ENCODE measurements around the gene F7. TPM values are rescaled to one million over a fixed set of nuclear protein-coding genes. Genes with fewer than 3 reads are reported as not detected.

Gene F7
- total and polyA plus RNA-seq, 12 donors: 0.04 to 0.45 (median 0.20) TPM; not detected in 7

GRCh38 chr13:113115363-113116205, 10.0 kb downstream of the F7 start:
- TF ChIP-seq CTCF (IDR thresholded peaks at IDR 0.05): no peak
- no peak for ATAC-seq
- intact Hi-C loops (cut with DNase I): no loop called here
- no peaks in the 10 kb centered on the region for H3K9me3 ChIP-seq
- peaks cover 5 to 6% (median 6%) of the 10 kb centered on the region in 7 donors for H3K27me3 ChIP-seq
- H3K4me1 ChIP-seq: peaks cover under 1 to 5% (median 4%) of the 10 kb centered on the region in 9 donors
- no peak overlapping the region for H3K27ac ChIP-seq
- H3K36me3 ChIP-seq: no peaks in the 10 kb centered on the region
- DNase-seq: no peak
- 81 to 83% methylated on average over 21 of the region's 21 CpGs for WGBS, 2 donors
- no peak overlapping the region for H3K4me3 ChIP-seq

DNA sequence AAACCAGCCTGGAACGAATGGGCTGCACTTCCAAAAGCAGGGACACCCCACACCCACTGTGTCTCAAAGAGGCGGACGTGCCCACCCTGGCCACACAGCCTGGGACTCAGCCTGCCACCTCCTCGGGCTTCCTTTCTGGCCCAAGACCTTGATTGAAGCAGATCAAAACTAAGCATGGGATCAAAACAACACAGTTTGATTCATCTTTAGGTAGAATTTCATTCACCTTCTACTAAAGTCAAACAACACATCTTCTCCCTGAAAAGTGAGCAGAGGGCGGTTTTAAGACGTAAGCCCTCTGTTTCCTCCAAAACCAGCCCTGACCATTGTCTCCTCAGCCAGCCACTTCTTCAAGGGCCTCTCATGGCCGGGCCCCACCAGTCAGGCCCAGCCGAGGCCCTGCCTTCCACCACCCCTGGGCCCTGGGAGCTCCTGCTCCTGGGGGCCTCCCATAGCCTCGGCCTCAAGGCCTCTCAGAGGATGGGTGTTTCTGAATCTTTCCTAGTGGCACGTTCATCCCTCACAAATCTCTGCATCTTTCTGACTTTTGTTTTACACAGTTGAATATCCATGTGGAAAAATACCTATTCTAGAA, 10.7 kb downstream of the F7 start:
- H3K27me3 ChIP-seq: no peaks in the 10 kb centered on the region
- DNase-seq (no peak), ATAC-seq (no peak)
- WGBS, 2 donors: 85% methylated on average over 10 of the region's 10 CpGs
- no peak overlapping the region for H3K4me3 ChIP-seq
- H3K4me1 ChIP-seq: no peaks in the 10 kb centered on the region
- H3K27ac ChIP-seq: no peak overlapping the region
- no peaks in the 10 kb centered on the region for H3K9me3 ChIP-seq
- intact Hi-C loops (cut with DNase I): no loop called here
- no peak for TF ChIP-seq CTCF (IDR thresholded peaks at IDR 0.05)
- H3K36me3 ChIP-seq: no peaks in the 10 kb centered on the region

GRCh38 chr13:113116871-113117271, 11.3 kb downstream of the F7 start:
- WGBS, 2 donors: 88 to 90% methylated on average over 10 of the region's 10 CpGs
- Histone ChIP-seq H3K4me1 (no peaks in the 10 kb centered on the region), H3K36me3 (no peaks in the 10 kb centered on the region), H3K9me3 (no peaks in the 10 kb centered on the region), H3K27me3 (no peaks in the 10 kb centered on the region), H3K27ac (no peak overlapping the region), H3K4me3 (no peak overlapping the region)
- no peak for ATAC-seq
- no peak for TF ChIP-seq CTCF (IDR thresholded peaks at IDR 0.05)
- DNase-seq: no peak
- intact Hi-C loops (cut with DNase I): no loop called here

DNA sequence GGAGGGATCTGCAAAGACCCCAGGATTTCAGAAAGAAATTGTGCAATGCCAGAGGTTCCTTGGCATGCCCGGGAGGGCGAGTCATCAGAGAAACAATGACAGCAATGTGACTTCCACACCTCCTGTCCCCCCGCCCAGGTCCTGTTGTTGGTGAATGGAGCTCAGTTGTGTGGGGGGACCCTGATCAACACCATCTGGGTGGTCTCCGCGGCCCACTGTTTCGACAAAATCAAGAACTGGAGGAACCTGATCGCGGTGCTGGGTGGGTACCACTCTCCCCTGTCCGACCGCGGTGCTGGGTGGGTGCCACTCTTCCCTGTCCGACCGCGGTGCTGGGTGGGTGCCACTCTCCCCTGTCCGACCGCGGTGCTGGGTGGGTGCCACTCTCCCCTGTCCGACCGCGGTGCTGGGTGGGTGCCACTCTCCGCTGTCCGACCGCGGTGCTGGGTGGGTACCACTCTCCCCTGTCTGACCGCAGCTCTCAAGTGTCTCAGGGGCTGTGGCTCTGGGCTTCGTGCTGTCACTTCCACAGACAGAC, 11.8 kb downstream of the F7 start:
- ATAC-seq: no peak
- no peaks in the 10 kb centered on the region for H3K9me3 ChIP-seq
- H3K27me3 ChIP-seq: no peaks in the 10 kb centered on the region
- WGBS, 2 donors: 92 to 94% methylated on average over 25 to 26 of the region's 26 CpGs
- no peak for DNase-seq
- H3K36me3 ChIP-seq: no peaks in the 10 kb centered on the region
- H3K4me3 ChIP-seq: no peak overlapping the region
- intact Hi-C loops (cut with DNase I): no loop called here
- TF ChIP-seq CTCF (IDR thresholded peaks at IDR 0.05): no peak
- H3K4me1 ChIP-seq: peaks cover 0 to 4% (median 0%) of the 10 kb centered on the region in 9 donors
- H3K27ac ChIP-seq: no peak overlapping the region

All from heart right ventricle (tissue), 16 donors.